ENCODE results near the gene PCSK7.

PCSK7 gene

GRCh38 chr11:117256573-117256972, 24.7 kb upstream of the PCSK7 start:
- H3K9me3 Mint-ChIP-seq: no peaks in the 10 kb centered on the region
- peaks cover 74% of the 10 kb centered on the region for H3K36me3 Mint-ChIP-seq (ENCODE audit: low read depth)
- no peaks in the 10 kb centered on the region for H3K4me1 Mint-ChIP-seq
- no peak overlapping the region for H3K27ac Mint-ChIP-seq
- no peak for TF ChIP-seq CTCF (IDR thresholded peaks at IDR 0.05)
- H3K4me3 Mint-ChIP-seq: no peak overlapping the region
- no peak for DNase-seq
- no peaks in the 10 kb centered on the region for H3K27me3 Mint-ChIP-seq (ENCODE audit: low read depth, poor library complexity)

- Mint-ChIP-seq H3K27me3 (ENCODE audit: low read depth, poor library complexity) (no peaks in the 10 kb centered on the region), H3K4me3 (no peak overlapping the region), H3K4me1 (no peaks in the 10 kb centered on the region), H3K9me3 (no peaks in the 10 kb centered on the region), H3K36me3 (ENCODE audit: low read depth) (peaks cover 75% of the 10 kb centered on the region), H3K27ac (no peak overlapping the region)
- DNase-seq: no peak
- no peak for TF ChIP-seq CTCF (IDR thresholded peaks at IDR 0.05)
Observed at GRCh38 chr11:117255966-117256365, 24.1 kb upstream of the PCSK7 start.

GRCh38 chr11:117251506-117251905, 19.6 kb upstream of the PCSK7 start:
- no peak overlapping the region for H3K4me3 Mint-ChIP-seq
- H3K27ac Mint-ChIP-seq: peak overlapping the region; percentile 15
- H3K4me1 Mint-ChIP-seq: no peaks in the 10 kb centered on the region
- DNase-seq: no peak
- peaks cover 6% of the 10 kb centered on the region for H3K9me3 Mint-ChIP-seq
- no peak for TF ChIP-seq CTCF (IDR thresholded peaks at IDR 0.05)
- H3K36me3 Mint-ChIP-seq (ENCODE audit: low read depth): peaks cover 63% of the 10 kb centered on the region
- H3K27me3 Mint-ChIP-seq (ENCODE audit: low read depth, poor library complexity): no peaks in the 10 kb centered on the region

GRCh38 chr11:117249571-117249970, 17.7 kb upstream of the PCSK7 start:
- peaks cover 63% of the 10 kb centered on the region for H3K36me3 Mint-ChIP-seq (ENCODE audit: low read depth)
- DNase-seq: no peak
- H3K4me1 Mint-ChIP-seq: no peaks in the 10 kb centered on the region
- no peak overlapping the region for H3K27ac Mint-ChIP-seq
- no peaks in the 10 kb centered on the region for H3K27me3 Mint-ChIP-seq (ENCODE audit: low read depth, poor library complexity)
- no peak for TF ChIP-seq CTCF (IDR thresholded peaks at IDR 0.05)
- H3K4me3 Mint-ChIP-seq: no peak overlapping the region
- H3K9me3 Mint-ChIP-seq: peaks cover 6% of the 10 kb centered on the region

GRCh38 chr11:117248341-117248740, 16.5 kb upstream of the PCSK7 start:
- H3K4me1 Mint-ChIP-seq: no peaks in the 10 kb centered on the region
- H3K9me3 Mint-ChIP-seq: peaks cover 6% of the 10 kb centered on the region
- peaks cover 67% of the 10 kb centered on the region for H3K36me3 Mint-ChIP-seq (ENCODE audit: low read depth)
- no peak for TF ChIP-seq CTCF (IDR thresholded peaks at IDR 0.05)
- DNase-seq: no peak
- H3K27me3 Mint-ChIP-seq (ENCODE audit: low read depth, poor library complexity): no peaks in the 10 kb centered on the region
- H3K4me3 Mint-ChIP-seq: no peak overlapping the region
- H3K27ac Mint-ChIP-seq: no peak overlapping the region

GRCh38 chr11:117239295-117239694, 7.4 kb upstream of the PCSK7 start:
- Mint-ChIP-seq H3K36me3 (ENCODE audit: low read depth) (peaks cover 39% of the 10 kb centered on the region), H3K27ac (peak overlapping the region; percentile 30), H3K4me1 (peaks cover 2% of the 10 kb centered on the region), H3K4me3 (no peak overlapping the region), H3K27me3 (ENCODE audit: low read depth, poor library complexity) (no peaks in the 10 kb centered on the region), H3K9me3 (no peaks in the 10 kb centered on the region)
- no peak for DNase-seq
- no peak for TF ChIP-seq CTCF (IDR thresholded peaks at IDR 0.05)
